Measurements from ENCODE around the gene SPAG7.

GRCh38 chr17:4972752-4973151 is 5.1 kb upstream of the SPAG7 start:
- TF ChIP-seq, protein P1, sequence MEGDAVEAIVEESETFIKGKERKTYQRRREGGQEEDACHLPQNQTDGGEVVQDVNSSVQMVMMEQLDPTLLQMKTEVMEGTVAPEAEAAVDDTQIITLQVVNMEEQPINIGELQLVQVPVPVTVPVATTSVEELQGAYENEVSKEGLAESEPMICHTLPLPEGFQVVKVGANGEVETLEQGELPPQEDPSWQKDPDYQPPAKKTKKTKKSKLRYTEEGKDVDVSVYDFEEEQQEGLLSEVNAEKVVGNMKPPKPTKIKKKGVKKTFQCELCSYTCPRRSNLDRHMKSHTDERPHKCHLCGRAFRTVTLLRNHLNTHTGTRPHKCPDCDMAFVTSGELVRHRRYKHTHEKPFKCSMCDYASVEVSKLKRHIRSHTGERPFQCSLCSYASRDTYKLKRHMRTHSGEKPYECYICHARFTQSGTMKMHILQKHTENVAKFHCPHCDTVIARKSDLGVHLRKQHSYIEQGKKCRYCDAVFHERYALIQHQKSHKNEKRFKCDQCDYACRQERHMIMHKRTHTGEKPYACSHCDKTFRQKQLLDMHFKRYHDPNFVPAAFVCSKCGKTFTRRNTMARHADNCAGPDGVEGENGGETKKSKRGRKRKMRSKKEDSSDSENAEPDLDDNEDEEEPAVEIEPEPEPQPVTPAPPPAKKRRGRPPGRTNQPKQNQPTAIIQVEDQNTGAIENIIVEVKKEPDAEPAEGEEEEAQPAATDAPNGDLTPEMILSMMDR (IDR thresholded peaks at IDR 0.05), result no peak
- TF ChIP-seq POLR2A (IDR thresholded peaks at IDR 0.05) (no peak), EP300 (IDR thresholded peaks at IDR 0.05) (no peak)
